NCI-H2196 treated with DMSO at 0.1 percent for 48 hours (cell line): Measurements from ENCODE around the gene GNB1.
"Not testable (repeated sequence)": the region's sequence is repeated elsewhere in the genome, so short reads cannot be mapped to it uniquely, and the experiment has no call there.

Source experiments
- DNase-seq: peaks from one replicate; lab custom pipeline; 2025; ENCODE audit not compliant: unreplicated experiment; lab: John Stamatoyannopoulos, UW

The GNB1 gene

DNA sequence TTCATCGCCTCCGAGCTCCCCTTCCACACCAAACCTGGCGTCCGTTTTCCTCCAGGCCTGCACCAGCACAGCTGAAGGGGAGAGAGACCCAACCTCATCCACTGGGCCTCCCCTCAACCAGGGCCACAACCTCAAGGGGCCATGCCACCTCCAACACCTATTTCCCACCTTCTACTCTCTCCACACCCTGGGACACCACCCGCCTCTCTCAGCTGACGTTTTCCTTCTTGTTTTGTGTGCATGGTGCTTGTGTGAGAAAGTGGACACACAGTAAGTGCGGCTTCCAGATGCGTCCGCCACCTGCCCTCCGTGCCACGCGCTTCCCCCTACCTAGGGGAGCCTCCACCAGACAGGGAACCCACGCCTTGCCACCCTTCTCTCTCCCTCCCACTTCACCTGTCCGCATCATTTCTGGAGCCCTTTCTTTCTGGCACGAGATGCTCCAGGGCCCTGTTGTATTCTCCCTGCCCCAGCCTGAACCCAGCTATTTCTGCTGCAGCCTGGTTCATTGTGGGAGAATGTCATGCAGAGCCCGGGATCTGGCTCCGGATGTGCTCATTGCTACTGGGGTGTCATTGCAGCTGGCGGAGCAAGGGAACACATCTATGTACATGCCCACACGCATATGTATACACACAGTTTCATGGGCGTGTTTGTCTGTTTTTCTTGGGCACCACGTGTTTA lies 1.3 kb upstream of the GNB1 start:
- DNase-seq, result no peak

DNA sequence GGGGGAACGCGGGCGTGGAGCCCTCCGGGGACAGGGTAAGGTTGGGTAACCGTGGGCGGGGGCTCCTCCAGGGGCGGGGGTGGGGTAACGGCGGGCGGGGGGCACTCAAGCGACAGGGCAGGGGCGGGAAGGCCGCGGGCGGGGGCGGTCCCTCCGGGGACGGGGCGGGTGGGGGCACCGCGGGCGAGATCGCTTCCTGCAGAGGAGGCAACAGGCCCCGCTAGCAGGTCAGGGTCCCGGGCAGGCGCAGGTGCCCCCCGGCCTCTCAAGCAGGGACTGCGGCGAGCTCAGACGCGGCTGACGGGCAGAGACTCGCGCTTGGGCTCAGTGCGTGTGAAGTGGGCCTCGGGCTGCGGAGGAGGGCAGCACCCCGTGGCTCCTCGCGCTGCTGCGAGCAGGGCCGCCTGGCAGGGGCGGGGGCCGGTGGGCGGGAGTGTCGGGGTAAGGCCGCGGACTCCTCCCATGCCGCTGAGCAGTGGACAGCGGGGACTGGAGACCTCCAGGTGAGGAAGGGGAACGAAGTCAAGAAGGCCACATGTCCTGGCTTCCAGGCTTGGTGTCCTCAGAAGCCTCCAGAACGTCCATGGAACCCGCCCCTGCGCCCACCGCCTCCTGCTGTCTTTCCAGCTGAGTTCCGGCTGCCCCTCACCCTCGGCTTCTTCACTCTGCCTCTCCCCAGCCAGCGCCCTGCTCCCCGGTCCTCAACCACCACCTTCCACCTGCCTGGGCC lies 627 bp upstream of the GNB1 start:
- peak; percentile 56 for DNase-seq

DNA sequence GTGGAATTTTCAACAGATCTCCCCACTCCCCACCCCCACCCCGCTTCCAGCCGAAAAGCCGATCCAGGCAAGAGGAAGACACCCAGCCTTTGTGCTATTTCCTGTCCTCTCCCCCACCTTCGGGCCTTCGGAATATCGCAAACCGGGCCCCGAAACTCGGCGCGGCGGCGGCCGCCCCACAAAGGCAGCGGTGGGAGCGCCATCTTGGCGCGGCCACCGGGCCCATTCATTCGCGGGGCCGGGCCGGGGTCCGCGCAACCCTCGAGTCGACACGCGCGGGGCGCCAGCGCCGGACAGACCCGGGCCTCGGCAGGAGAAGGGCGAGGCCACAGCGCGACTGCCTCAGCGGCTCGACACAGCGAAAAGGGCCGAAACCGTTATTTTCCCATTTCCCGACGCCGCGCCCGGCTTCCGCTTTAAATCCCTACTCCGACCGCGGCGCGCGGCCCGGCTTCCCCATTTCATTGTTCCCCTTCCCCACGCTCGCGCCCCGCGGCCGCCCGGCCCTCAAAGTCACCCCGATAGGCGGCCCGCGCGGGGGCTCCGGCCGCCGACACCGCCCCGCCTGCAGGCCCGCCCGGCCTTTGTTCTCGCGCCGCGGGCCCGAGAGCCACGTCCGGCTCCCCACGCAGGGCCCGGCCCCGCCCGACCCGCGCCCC lies 911 bp downstream of the GNB1 start:
- no peak for DNase-seq

DNA sequence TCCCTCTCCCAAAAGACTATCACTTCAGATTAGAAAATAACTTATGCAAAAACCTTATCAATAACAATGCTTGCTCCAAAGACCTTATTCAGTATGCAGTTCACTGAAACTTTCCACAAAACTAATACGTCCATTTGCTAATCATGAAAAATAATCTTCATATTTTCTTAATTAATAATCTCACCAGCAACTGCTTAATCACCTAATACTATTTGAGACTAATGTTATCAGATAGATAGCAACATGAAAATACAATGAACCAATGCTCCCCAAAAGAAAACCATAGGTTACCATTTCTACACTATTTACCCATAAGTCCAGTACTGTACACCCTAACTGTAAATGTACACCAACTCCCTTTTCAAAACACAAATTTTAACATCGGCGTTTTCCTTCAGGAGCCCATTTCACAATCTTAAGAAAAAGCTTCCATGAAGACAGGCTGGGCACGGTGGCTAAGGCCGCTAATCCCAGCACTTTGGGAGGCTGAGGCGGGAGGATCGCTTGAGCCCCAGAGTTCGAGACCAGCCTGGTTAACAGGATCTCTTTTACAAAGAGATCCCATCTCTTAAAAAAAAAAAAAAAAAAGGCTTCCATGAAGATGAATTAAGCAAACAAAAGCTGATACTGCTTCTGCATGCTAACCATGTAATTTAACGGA lies 1.7 kb downstream of the GNB1 start:
- DNase-seq, result no peak

DNA sequence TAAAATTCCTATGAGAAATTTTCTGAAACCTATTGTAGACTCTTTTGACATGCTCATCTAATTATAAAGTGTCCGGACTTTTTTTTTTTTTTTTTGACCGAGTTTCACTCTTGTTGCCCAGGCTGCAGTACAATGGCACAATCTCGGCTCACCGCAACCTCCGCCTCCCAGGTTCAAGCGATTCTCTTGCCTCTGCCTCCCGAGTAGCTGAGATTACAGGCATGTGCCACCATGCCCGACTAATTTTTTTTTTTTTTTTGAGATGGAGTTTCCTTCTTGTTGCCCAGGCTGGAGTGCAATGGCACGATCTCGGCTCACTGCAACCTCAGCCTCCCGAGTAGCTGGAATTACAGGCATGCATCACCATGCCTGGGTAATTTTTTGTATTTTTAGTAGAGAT lies 7.0 kb downstream of the GNB1 start:
- not testable (repeated sequence) for DNase-seq

DNA sequence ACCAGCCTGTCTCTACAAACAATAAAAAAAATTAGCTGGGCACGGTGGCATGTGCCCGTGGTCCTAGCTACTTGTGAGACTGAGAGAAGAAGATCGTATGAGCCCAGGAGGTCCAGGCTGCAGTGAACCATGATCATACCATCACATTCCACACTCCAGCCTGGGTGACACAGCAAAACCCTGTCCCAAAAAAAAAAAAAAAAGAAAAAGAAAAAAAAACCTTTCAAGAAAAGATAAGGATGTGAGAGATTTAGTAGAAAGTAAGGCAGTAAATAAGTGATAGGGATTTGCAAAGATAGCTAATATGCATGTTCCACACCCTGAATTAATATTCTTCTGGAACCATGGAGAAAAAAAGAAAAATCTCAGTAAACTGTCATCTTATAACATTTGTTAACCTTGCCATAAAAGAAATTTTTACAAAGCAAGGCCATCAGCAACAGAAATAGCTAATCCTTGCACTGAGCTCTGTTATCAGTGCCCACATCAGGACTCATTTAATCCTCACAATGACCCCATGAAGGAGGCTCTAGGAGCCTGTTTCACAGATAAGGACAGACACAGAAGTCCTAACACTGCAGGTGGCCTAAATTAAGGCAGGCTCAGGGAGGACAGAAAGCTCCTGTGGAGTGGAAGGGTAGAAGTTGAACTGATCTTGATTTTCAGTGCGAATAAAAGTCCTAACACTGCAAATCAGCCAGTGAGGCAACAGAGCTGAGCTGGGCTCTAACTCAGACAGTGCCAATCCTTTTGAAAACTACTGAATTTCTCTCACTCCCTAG lies 7.6 kb downstream of the GNB1 start:
- no peak for DNase-seq

DNA sequence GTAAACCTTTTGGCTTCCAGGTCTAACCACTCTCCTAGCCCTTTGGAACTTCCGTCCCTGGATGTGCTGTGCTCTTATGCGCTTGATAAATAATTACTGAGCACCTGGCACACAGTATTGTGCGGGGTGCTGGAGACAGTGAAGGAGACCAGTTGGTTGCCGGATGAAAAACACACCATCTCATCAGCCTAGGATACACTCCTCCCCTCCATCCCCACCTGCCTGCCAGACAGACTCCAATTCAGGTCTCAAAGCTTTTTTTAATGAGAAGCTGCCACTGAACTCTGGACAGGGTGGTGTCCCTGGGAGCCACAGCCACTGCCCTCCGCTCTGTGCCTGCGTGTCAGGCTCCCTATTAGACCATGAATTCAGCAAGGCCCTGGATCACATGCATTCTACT lies 9.2 kb downstream of the GNB1 start:
- no peak for DNase-seq

DNA sequence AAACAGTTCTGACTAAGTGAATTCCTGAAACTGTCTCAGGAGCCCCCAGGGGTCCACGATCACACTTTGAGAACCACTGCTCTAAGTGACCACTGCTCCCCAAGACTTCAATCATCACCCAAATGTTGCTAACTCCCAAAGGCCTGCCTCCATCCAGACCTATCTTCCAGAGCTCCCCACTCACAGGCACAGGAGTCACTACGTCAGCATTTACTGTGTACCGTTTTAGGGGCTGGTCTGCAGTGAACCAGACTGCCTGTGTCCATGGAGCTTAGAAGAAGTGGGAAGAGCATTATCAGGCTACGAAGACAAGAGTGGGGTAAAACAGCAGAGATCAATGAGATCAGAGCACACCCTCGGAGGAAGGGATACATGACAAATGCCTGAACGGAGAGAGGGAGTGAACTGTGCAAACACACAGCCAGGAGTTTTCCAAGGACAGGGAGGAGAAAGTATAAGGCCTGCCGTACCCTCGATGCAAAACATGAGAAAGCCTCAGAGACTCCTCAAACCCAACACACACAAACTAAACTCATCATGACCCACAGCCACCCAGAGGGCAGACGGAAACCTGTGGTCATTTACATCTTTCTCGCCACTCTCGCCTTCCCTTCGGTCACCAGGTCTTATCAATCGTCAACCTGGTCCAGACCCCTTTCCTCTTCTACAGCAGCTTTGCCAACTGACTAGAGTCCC lies 10.1 kb downstream of the GNB1 start:
- no peak for DNase-seq

DNA sequence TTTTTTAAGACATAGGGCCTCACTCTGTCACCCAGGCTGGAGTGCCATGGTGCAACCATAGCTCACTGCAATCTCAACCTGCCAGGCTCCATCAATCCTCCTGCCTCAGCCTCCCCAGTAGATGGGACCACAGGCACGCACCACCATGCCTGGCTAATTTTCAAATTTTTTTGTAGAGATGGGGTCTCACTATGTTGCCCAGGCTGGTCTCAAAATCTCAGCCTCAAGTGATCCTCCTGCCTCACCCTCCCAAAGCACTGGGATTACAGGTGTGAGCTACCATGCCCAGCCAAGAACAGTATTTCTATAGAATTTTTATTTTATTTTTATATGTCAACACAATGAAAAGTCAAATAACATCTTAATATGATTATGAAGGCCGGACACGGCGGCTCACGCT lies 10.9 kb downstream of the GNB1 start:
- DNase-seq, result no peak

DNA sequence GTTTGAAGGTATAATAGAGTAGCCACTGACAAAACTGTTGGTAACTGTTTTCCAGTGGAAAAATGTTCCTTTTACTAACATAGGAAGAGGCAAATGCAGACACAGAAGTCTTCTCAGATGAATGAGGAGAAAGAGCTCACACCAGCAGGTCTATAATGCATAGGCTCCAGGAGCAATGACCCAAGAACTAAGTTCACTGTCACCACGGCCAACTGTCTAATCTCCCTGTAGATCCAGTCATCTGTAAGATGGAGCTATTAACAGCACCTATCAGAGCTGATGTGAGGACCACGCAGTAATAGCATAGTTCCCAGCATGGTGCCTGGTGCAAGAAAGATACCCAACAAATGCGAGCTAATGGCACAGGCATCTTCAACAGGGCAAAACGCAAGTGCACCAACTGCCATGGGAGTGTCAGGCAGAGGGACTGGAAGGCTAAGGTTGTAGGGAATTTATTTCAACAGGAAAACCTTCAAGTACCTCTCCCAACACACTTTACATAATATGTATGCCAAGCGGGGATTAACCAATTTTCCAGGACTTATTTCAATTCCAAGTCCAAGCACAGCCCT lies 12.9 kb downstream of the GNB1 start:
- no peak for DNase-seq

DNA sequence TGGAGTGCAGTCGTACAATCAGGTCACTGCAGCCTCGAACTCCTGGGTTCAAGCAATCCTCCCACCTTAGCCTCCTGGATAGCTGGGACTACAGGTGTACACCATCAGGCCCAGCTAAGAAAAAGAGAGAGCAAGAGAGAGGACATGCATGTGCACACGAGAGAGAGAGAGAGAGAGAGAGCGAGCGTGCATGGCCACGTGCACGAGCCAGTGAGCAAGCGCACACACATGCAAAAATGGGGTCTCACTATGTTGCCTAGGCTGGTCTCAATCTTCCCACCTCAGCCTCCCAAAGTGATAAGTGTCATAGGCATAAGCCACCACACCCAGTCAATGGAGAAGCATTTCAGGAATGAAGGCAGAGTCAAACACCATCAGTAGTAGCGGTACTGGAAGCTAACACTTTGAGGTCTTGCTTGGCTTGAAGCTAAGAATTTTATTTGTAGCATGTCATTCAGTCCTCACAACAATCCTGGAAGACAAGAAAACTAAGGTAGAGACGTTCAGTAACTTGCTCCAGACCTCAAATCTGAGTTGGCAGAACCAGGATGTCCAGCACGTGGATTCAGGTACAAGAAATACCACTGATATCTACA lies 14.5 kb downstream of the GNB1 start:
- no peak for DNase-seq

DNA sequence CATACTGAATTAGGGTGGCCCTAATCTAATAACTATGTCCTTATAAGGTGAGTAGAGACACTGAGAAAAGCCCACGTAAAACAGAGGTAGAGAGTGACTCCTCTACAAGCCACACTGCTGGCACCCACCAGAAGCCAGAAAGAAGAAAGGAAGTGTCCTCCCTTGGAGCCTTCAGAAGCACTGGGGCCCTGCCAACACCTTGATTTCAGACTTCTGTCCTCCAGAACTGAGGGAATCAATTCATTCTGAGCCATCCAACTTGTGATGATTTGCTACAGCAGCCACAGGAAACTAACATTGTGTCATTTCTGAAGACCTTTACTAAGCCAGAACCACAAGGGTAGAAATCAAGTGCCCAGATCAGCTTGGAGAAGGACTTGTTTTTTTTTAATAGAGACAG lies 15.0 kb downstream of the GNB1 start:
- no peak for DNase-seq

DNA sequence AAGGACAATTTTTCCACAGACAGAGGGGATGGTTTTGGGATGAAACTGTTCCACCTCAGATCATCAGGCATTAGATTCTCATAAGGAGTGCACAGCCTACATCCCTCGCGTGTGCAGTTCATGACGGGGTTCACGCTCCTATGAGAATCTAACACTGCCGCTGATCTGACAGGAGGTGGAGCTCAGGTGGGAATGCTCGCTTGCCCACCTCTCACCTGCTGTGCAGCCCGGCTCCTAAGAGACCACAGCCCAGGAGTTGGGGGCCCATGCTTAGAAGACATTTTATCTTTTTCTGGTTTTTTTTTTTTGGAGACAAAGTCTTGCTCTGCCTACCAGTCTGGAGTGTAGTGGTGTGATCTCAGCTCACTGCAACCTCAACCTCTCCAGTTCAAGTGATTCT lies 16.0 kb downstream of the GNB1 start:
- no peak for DNase-seq

DNA sequence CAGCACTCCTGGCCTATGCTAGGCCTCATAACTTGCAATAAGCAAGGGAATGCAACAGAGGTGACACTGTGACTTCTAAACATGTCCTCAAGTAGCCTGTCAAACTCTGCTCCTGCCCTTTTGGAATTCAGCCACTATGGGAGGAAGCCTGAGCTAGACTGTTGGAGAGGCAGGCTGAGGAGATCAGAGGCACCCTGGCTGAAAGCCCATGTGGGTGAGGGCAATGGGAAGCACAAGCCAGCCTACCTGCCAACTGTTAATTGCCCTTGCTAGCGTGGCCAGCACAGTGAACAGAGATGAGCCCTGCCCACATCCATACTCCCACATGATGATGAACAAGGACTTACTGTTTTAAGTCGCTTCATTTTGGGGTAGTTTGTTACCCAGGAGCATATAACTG lies 17.7 kb downstream of the GNB1 start:
- peak; percentile 76 for DNase-seq

DNA sequence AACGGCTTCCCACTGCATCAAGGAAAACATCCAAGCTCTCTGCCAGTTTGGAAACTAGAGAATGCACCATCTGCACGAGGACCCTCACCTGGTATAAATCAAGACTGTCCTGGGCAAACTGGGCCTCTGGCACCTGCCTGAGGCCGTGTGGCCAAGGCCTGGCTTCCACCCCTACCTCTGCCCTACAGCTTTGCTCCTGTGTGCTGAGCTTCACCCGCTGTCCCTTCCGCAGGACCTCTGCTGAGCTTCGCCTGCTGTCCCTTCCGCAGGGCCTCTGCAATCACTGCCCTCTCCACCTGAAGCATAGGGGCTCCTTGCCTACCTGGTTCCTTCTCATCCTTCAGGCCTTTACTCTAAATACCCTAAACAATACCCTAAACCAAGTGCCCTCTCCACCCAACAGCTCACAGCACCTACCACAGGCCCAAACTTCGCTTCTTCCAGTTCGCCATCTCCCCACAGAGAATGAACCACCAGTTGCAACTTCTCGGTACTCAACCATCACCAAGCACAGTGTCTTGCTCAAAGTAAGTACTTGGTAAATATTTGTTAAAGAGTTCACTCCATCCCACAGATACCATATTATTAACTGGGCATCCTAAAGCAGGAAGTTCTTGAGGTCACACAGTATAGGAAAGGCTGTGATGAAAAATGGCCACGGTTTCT lies 18.4 kb downstream of the GNB1 start:
- no peak for DNase-seq

DNA sequence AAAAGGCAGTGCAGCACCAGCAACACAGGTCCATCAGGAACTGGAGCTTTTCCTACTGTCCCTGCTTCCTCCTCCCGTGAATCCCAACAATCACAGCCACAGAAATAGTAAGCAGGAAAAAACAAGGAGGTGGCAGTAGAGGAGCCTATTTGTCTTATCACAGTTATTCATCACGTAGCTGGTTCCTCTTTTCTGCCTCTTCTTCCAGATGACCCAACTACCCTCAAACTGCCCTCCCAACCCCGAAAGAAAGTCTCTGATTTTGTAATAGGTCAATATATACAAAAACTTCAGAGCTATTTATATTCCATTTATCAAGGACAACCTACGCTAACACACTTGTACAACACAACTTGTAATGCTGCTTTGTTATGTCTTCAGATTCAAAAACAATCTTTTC lies 21.4 kb downstream of the GNB1 start:
- no peak for DNase-seq

DNA sequence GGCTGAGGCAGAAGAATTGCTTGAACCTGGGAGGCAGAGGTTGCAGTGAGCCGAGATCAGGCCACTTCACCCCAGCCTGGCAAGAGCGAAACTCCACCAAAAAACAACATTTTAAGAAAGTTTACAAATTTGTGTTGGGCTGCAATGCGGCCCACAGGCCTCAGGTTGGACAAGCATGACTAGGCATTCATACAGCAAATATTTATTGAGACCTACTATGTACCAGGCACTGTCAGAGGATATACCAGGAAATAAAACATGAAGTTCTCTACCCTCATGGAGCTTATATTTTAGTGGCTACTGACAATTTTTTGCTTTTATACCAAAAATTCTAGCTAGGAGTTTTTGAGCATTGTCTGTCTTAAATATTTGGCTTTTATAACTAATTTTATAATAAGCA lies 23.7 kb downstream of the GNB1 start:
- no peak for DNase-seq

DNA sequence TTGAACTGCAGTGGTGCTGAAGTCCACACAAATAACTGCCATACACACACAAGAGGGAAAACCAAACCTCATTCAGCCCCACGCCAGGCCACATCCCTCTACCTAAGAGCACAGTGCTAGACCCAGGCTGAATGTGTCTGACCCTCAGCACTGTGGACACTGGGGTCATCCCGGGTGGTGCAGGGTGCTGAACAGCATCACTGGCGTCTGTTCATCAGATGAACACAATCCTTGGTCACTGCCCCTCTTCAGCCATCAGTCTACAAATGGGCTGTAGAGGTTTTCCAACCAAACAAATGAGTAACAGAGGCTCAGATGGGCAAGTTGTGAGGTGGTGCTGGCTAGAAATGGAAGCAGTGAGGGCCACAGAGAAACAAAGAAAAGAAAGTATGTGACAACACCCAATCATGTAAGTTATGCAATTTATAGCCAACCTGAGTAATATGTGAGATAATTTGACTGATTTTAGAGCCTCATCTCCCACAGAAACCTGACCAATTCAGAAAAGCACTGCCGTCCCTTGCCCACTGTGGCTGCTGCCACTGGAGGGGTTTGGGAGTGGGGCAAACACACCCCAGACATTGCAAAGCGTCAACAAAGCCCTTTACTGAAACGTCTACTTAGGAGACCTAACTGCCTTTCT lies 27.9 kb downstream of the GNB1 start:
- DNase-seq, result no peak
